ENCODE data around the gene CD209.
"Not testable (repeated sequence)": the region's sequence is repeated elsewhere in the genome, so short reads cannot be mapped to it uniquely, and the experiment has no call there.

The CD209 gene, protein sequence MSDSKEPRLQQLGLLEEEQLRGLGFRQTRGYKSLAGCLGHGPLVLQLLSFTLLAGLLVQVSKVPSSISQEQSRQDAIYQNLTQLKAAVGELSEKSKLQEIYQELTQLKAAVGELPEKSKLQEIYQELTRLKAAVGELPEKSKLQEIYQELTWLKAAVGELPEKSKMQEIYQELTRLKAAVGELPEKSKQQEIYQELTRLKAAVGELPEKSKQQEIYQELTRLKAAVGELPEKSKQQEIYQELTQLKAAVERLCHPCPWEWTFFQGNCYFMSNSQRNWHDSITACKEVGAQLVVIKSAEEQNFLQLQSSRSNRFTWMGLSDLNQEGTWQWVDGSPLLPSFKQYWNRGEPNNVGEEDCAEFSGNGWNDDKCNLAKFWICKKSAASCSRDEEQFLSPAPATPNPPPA

DNA sequence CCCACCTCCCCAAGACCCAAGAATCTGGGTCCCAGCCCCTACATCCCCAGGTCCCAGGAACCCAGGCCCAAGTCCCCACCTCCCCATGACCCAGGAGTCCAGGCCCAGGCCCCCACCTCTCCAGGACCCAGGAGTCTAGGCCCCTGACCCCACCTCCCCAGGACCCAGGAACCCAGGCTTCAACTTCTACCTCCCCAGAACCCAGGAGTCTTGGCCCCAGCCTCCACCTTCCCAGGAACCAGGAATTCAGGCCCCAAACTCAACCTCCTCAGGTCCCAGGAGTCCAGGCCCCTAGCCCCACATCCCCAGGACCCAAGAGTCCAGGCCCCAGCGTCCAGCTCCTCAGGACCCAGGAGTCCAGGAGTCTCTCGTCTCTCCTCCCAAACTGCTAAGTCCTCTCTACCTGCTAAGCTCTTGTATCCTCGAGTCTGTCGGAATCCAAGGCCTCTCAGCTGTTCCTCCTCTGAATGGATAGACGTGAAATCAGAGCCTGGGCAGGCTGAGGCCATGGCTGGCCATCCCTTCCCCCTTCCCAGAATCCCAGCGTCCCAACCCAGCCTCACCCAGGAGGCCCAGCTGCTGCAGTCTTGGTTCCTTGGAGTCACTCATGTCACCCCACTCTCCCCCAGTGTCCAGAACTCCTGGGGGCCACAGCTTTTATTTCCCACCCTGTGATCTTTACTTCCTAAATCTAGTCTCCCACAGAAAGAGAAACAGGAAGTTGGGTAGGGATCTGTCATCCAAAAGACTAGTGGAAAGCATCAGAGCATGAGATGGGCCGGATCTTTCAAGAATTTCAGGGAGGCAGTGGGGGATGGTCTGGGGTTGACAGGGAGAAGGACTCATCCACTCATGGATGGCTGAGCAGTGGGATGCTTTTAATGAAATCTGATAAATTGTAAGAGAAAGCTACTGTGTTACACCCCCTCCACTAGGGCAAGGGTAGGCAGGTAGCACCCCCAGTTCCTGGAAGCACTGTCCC, at the start of gene CD209:
Gene CD209 (minus strand): TSS at position 632 of the 982 bp plus-strand sequence. CDS start 23 bp downstream, at position 609.
- TF ChIP-seq, protein P1, sequence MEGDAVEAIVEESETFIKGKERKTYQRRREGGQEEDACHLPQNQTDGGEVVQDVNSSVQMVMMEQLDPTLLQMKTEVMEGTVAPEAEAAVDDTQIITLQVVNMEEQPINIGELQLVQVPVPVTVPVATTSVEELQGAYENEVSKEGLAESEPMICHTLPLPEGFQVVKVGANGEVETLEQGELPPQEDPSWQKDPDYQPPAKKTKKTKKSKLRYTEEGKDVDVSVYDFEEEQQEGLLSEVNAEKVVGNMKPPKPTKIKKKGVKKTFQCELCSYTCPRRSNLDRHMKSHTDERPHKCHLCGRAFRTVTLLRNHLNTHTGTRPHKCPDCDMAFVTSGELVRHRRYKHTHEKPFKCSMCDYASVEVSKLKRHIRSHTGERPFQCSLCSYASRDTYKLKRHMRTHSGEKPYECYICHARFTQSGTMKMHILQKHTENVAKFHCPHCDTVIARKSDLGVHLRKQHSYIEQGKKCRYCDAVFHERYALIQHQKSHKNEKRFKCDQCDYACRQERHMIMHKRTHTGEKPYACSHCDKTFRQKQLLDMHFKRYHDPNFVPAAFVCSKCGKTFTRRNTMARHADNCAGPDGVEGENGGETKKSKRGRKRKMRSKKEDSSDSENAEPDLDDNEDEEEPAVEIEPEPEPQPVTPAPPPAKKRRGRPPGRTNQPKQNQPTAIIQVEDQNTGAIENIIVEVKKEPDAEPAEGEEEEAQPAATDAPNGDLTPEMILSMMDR (IDR thresholded peaks at IDR 0.05; ENCODE audit: low read depth, low read length) = no peak
- DNase-seq (ENCODE audit: extremely low read depth, low read depth) = no peak

DNA sequence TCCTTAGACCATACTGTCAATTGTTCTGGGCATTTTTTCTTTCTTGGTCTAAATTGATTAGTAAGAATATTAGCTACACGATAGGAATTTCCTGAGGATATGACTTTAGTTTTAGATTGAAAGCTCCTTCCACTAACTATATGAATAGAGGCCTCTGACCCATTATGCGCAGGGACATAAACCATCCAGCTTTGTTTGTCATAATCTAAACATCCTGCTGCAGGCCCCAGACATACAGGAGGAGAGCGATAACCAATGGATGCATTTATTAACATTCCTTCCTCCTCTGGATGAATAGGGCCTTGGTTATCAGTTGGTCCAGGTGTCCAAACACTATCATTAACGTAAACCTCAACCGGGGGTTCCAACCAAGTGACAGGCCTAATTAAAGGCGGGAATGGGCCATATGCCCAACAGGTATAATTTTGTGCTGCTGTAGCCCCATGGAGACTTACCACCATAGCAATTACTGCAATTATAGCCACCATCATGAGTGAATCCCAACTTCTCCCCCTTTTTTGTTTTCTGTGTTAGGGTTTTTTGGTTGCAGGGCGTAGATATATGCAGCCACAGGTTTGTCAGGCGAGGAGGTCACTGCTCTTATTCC, 48.3 kb upstream of the CD209 start:
- no peak for DNase-seq (ENCODE audit: extremely low read depth, low read depth)
- TF ChIP-seq, protein P1 (IDR thresholded peaks at IDR 0.05; ENCODE audit: low read depth, low read length) = no peak

DNA sequence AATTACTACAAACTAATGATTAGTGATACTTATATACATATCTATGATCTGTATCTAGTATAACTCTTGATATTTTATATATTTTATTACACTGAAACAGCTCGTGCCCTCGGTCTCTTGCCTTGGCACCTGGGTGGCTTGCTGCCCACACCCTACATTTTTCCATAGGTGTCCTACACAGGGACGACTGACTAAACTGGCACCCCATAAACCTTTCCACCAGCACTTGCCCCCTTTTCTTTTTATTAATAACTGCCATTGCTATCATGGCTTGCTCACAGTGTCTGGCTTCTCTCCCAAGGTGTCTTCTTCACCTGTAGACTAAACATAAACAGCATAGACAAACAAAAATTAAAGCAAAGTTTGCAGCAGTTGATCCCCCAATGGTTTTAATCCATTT, 46.2 kb upstream of the CD209 start:
- DNase-seq (ENCODE audit: extremely low read depth, low read depth) = no peak
- TF ChIP-seq, protein P1 (IDR thresholded peaks at IDR 0.05; ENCODE audit: low read depth, low read length) = no peak

DNA sequence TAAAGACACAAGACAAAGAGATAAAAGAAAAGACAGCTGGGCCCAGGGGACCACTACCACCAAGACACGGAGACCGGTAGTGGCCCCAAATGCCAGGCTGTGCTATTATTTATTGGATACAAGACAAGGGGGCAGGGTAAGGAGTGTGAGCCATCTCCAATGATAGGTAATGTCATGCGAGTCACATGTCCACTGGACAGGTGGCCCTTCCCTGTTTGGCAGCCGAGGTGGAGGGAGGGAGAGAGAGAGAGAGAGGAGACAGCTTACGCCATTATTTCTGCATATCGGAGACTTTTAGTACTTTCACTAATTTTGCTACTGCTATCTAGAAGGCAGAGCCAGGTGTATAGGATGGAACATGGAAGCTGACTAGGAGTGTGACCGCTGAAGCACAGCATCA, 45.4 kb upstream of the CD209 start:
- DNase-seq (ENCODE audit: extremely low read depth, low read depth) = not testable (repeated sequence)

DNA sequence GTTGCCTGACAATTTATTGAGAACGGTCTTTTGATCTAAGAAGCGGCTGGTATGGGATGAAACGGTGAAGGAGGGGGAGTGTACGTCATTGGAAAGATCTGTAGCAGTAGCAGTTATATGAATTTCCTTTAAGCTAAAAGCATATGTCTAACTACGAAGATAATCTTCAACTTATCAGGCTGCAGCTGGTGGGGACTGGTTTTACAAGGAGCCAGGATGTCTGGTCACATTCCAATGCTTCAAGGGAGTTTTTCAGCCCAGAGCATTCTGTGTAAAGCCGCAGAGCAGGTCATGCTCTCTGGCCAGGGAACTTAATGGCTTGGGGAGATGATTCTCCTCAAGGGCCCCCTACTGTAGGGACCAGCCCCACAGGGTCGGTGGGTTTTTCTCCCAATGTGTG, 44.9 kb upstream of the CD209 start:
- TF ChIP-seq, protein P1 (IDR thresholded peaks at IDR 0.05; ENCODE audit: low read depth, low read length) = no peak
- DNase-seq (ENCODE audit: extremely low read depth, low read depth) = no peak

DNA sequence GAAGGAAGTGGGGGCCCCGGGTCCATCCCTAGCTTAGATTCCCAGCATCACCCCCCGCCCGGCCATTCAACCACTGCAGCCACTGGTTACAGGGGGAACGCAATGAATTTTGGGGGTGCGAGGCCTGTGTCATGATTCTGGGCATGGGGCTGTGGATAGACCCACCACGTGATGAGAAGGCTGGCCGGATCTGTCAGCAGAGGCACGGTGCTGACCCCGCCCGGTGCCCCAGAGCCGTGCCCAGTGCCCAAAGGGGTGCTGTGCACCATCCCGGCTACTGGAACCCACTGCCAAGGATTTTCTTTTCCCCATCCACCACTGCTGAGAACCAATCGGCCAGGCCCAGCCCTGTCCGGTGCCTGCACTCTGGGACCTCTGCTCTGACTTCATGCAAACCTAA, 43.1 kb upstream of the CD209 start:
- DNase-seq (ENCODE audit: extremely low read depth, low read depth) = no peak
- TF ChIP-seq, protein P1 (IDR thresholded peaks at IDR 0.05; ENCODE audit: low read depth, low read length) = no peak

DNA sequence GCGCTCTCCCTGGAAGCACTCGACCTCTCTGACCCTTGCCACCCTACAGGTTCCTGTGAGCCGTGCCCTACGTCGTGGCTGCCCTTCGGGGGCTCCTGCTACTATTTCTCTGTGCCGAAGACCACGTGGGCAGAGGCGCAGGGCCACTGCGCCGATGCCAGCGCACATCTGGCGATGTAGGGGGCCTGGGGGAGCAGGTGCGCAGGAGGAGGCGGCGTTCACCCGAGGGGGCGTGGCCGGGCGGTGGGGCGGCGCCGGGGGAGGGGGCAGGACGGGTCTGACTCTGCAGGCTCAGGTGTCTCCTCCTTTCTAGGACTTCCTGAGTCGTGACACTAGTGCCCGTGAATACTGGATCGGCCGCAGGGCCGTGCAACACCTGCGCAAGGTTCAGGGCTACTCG, 42.1 kb upstream of the CD209 start:
- TF ChIP-seq, protein P1 (IDR thresholded peaks at IDR 0.05; ENCODE audit: low read depth, low read length) = no peak
- no peak for DNase-seq (ENCODE audit: extremely low read depth, low read depth)
